Ascending aorta (tissue), 2 donors: Measurements from ENCODE around the gene STXBP6. TPM values are rescaled to one million over a fixed set of nuclear protein-coding genes. Genes with fewer than 3 reads are reported as not detected.

Experiments
- DNase-seq, 2 donors: peaks; one replicate each; pipeline ENCODE4 v3.0.0-alpha.2; 2019; ENCODE audit warnings: low spot score in 2 of 2
- H3K27ac ChIP-seq, 2 donors: fragments of 200-600 bp; sonication (generic); one replicate each; pipeline ENCODE4 v1.5.1; 2016 to 2017; ENCODE audit warnings: mild to moderate bottlenecking in 1 of 2
- H3K27me3 ChIP-seq: fragments of 200-600 bp; sonication (generic); one replicate; pipeline ENCODE4 v1.5.1; 2017
- H3K36me3 ChIP-seq, 2 donors: fragments of 200-600 bp; sonication (generic); one replicate each; pipeline ENCODE4 v1.5.1; 2016
- H3K4me1 ChIP-seq, 2 donors: fragments of 200-600 bp; sonication (generic); one replicate each; pipeline ENCODE4 v1.5.1; 2016 to 2017; ENCODE audit warnings: mild to moderate bottlenecking in 1 of 2
- H3K4me3 ChIP-seq, 2 donors: fragments of 200-600 bp; sonication (generic); one replicate each; pipeline ENCODE4 v1.5.1; 2016 to 2017; ENCODE audit warnings: mild to moderate bottlenecking in 1 of 2
- H3K9me3 ChIP-seq, 2 donors: fragments of 200-600 bp; sonication (generic); one replicate each; pipeline ENCODE4 v1.5.1; 2016
- intact Hi-C: fragments of 100-400 bp; cut with DNase I; formaldehyde crosslinking; loops from one replicate; pipeline ENCODE4 v1.15.1; 2023
- total RNA-seq: library from RNA; depleted of rRNA; stranded (reverse); fragments of >200 nt; gene quantifications from one replicate; pipeline ENCODE4 v1.1.0, GENCODE V29; 2016
- TF ChIP-seq, protein P1 (sequence below), 3 experiments: fragments of 200-600 bp in 2 of 3; fragments of 450-650 bp in 1 of 3; sonication (generic) in 2 of 3; IDR thresholded peaks; one replicate each; pipeline ENCODE4 v1.5.1; 2016 to 2019; ENCODE audit warnings: antibody characterized with exemption in 3 of 3, mild to moderate bottlenecking in 1 of 3, moderate library complexity in 1 of 3

The STXBP6 gene
- total RNA-seq, 1 donor from 2014 or later = 0.21 TPM

DNA sequence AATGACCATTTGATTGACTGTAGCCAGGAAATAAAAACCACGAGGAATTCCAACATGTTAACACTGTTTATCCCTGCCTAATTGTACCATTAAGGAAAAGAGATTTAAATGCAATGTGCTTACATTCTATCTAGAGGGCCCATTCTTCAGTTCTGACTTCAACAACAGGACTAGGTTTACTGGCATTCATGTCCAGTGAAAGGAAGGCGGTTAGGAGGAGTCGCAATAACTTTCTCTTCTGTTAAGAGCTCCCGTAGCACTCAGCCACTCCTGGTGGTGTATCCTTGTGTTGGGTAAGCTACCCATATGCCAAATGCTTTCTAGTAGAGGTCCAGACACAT is 154.7 kb downstream of the STXBP6 start:
- DNase-seq = no peak
- intact Hi-C loops = no loop called here
- TF ChIP-seq, protein P1, sequence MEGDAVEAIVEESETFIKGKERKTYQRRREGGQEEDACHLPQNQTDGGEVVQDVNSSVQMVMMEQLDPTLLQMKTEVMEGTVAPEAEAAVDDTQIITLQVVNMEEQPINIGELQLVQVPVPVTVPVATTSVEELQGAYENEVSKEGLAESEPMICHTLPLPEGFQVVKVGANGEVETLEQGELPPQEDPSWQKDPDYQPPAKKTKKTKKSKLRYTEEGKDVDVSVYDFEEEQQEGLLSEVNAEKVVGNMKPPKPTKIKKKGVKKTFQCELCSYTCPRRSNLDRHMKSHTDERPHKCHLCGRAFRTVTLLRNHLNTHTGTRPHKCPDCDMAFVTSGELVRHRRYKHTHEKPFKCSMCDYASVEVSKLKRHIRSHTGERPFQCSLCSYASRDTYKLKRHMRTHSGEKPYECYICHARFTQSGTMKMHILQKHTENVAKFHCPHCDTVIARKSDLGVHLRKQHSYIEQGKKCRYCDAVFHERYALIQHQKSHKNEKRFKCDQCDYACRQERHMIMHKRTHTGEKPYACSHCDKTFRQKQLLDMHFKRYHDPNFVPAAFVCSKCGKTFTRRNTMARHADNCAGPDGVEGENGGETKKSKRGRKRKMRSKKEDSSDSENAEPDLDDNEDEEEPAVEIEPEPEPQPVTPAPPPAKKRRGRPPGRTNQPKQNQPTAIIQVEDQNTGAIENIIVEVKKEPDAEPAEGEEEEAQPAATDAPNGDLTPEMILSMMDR (IDR thresholded peaks at IDR 0.05) = no peak
- no peaks in the 10 kb centered on the region for H3K27me3 ChIP-seq
- H3K27ac ChIP-seq = no peak overlapping the region
- H3K9me3 ChIP-seq = no peaks in the 10 kb centered on the region
- no peaks in the 10 kb centered on the region for H3K36me3 ChIP-seq
- no peak overlapping the region for H3K4me3 ChIP-seq
- H3K4me1 ChIP-seq = no peaks in the 10 kb centered on the region

DNA sequence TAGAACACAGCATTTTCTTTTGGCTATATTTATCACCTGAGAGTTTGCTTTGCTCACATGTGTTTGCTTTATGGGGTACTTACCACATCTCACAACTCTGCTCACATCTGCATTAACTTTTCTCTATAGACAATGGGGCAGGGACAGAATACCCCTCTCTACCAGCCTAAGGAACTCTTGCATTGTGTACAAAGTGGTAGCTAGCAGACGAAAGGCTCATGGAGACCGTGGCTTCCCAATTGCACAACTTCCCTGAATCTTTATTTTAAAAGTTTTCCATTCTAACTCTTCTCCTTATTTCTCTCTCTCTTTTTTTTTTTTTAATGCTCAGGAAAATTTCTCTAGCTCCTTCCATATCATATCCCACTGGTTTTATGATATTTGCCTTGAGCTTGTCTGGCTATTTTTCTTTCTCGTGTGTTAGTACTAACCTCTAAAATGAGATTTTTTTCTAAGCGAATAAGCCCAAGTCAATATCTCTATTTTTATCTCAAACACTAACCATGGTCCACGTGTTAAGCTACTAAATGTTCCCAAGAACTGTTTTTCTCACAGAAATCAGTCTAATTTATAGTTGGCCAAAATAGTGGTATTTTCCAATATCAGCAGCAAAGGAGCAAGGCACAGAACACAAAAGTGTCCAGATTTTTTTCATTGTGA is 155.2 kb downstream of the STXBP6 start:
- Histone ChIP-seq H3K9me3 (no peaks in the 10 kb centered on the region), H3K4me3 (no peak overlapping the region), H3K27ac (no peak overlapping the region), H3K36me3 (no peaks in the 10 kb centered on the region), H3K27me3 (no peaks in the 10 kb centered on the region), H3K4me1 (no peaks in the 10 kb centered on the region)
- no peak for DNase-seq
- intact Hi-C loops = no loop called here
- TF ChIP-seq, protein P1 (IDR thresholded peaks at IDR 0.05) = no peak

DNA sequence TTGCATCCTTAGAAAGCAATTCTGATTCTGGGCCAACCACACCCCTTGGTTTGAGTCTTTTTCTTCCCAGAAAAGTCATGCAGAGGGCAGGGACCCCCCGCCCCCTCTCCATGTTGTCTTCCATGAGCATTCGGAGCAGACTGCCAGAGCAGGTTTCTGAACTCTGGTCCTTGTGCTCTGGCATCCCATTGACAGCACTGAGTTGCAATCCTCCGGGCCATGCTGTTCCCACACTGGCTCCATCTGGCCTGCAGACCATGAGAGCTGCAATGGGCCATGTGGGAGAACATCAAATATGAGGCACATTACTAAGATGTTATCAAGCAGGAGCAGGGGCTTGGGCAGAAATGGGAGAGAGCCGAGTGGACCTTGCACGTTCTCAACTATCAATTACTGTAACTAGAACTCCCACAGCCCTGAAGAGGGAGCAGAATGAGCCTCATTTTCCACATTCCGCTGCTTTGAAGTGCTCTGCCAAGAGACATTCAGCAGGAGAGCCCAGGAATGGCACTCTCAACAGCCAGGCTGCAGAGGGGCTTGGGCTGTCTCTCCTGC is 157.4 kb downstream of the STXBP6 start:
- DNase-seq = no peak
- Histone ChIP-seq H3K4me3 (no peak overlapping the region), H3K36me3 (no peaks in the 10 kb centered on the region), H3K4me1 (no peaks in the 10 kb centered on the region), H3K27ac (no peak overlapping the region), H3K9me3 (no peaks in the 10 kb centered on the region), H3K27me3 (no peaks in the 10 kb centered on the region)
- TF ChIP-seq, protein P1 (IDR thresholded peaks at IDR 0.05) = no peak
- intact Hi-C loops = no loop called here

DNA sequence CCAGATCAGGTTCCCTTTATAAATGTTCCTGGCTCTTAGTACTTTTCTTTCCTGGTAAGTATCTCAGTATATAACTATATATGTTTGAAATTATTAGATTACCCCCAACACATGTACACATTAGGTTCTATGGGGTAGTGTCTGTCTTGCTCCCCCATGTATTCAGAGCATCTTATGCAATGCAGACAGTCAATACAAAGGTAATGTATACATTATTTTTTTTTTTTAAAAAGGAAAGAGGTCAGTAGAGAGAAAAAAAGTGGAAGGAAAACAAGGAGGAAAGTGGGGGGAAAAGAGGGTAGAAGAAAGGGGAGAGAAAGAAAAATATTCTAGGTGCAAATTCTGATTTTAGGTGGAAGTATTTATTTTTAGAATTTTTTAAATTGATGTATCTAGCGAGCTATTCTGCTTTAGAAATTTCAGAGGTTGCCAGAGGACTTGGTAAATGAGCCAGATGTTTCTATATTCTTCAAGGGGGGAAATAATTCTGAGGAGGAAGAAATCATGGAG is 157.9 kb downstream of the STXBP6 start:
- no peak overlapping the region for H3K4me3 ChIP-seq
- H3K36me3 ChIP-seq = no peaks in the 10 kb centered on the region
- no peak for DNase-seq
- no peak overlapping the region for H3K27ac ChIP-seq
- TF ChIP-seq, protein P1 (IDR thresholded peaks at IDR 0.05) = no peak
- H3K4me1 ChIP-seq = no peaks in the 10 kb centered on the region
- no peaks in the 10 kb centered on the region for H3K27me3 ChIP-seq
- no peaks in the 10 kb centered on the region for H3K9me3 ChIP-seq
- intact Hi-C loops = no loop called here

DNA sequence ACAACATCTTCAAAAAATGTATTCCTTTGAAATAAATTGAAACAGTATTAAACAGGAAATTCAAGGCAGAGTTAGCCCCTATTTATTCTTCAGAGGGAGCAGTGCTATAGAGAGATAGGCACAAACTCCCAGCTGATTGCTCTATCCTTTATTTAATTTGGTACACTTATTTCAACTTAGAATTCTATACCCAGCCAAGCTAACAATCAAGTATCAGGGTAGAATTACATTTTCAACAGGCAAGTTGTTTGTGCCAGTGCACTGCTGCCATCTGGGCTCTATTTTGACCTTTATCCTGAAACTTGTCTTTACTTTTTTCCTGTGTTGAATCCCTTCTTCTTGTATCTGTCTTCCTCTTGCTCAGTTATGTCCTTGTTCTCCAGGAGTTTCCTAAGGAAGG is 159.2 kb downstream of the STXBP6 start:
- TF ChIP-seq, protein P1 (IDR thresholded peaks at IDR 0.05) = no peak
- no peak overlapping the region for H3K4me3 ChIP-seq
- H3K27me3 ChIP-seq = no peaks in the 10 kb centered on the region
- no peaks in the 10 kb centered on the region for H3K4me1 ChIP-seq
- DNase-seq = no peak
- intact Hi-C loops = no loop called here
- no peak overlapping the region for H3K27ac ChIP-seq
- H3K9me3 ChIP-seq = no peaks in the 10 kb centered on the region
- H3K36me3 ChIP-seq = no peaks in the 10 kb centered on the region
